ENCODE results near the gene WEE2. TPM values are rescaled to one million over a fixed set of nuclear protein-coding genes. Genes with fewer than 3 reads are reported as not detected.

The WEE2 gene
- total RNA-seq (under 1 TPM in 1 of 10 donors, not detected in 9; 0.12 TPM), polyA plus RNA-seq (not detected)
- long read RNA-seq, donor 1 = 0 reads
- long read RNA-seq, donor 2, partial matches to known transcripts = 0 of 1 reads
- long read RNA-seq, donor 2, other reads (novel, unspliced or antisense) = 1 of 1 reads
- long read RNA-seq, donor 3 = 0 reads

- Histone ChIP-seq H3K27ac (no peak within 1 kb of the TSS), H3K9me3 (no peaks in the 10 kb centered on the region), H3K4me1 (peaks cover 0 to under 1% (median 0%) of the 10 kb centered on the region in 9 donors), H3K36me3 (peaks cover 0 to 10% (median 0%) of the 10 kb centered on the region in 9 donors), H3K27me3 (no peaks in the 10 kb centered on the region), H3K4me3 (no peak within 1 kb of the TSS)
- intact Hi-C loops (cut with DNase I) = no loop called here
- 88 to 92% methylated on average over 6 of the region's 6 CpGs for WGBS, 2 donors
- TF ChIP-seq CTCF (IDR thresholded peaks at IDR 0.05) = no peak
- DNase-seq (no peak), ATAC-seq (no peak)
Measured at GRCh38 chr7:141708351-141708750, at the start of gene WEE2. TSS of gene WEE2 (plus strand) at chr7:141708353. CDS start at chr7:141708759, 406 bp downstream.

- no peak overlapping the region for H3K4me3 ChIP-seq
- ATAC-seq (no peak), DNase-seq (no peak)
- intact Hi-C loops (cut with DNase I) = loop anchor here in 4 of 10 donors (5.0 to 10.0 kb wide), 3 partner anchors 75 to 845 kb away; partner anchors contain the start of gene SSBP1 (in 3 of the 4)
- no peaks in the 10 kb centered on the region for H3K27me3 ChIP-seq
- no peaks in the 10 kb centered on the region for H3K9me3 ChIP-seq
- peaks cover 0 to 52% (median 7%) of the 10 kb centered on the region in 9 donors for H3K4me1 ChIP-seq
- peaks cover 0 to 96% (median 32%) of the 10 kb centered on the region in 9 donors for H3K36me3 ChIP-seq
- TF ChIP-seq CTCF (IDR thresholded peaks at IDR 0.05) = no peak
- peak overlapping the region in 1 of 10 donors; percentile 70 for H3K27ac ChIP-seq
- WGBS, 2 donors = 85 to 87% methylated on average over 6 of the region's 6 CpGs
Measured at GRCh38 chr7:141659501-141659900, 48.7 kb upstream of the WEE2 start.

GRCh38 chr7:141660259-141660658, 47.9 kb upstream of the WEE2 start:
- Histone ChIP-seq H3K4me3 (no peak overlapping the region), H3K4me1 (peaks cover 0 to 48% (median 1%) of the 10 kb centered on the region in 9 donors), H3K27me3 (no peaks in the 10 kb centered on the region), H3K27ac (peak overlapping the region in 1 of 10 donors; percentile 75), H3K9me3 (no peaks in the 10 kb centered on the region), H3K36me3 (peaks cover 0 to 100% (median 33%) of the 10 kb centered on the region in 9 donors)
- DNase-seq = no peak
- TF ChIP-seq CTCF (IDR thresholded peaks at IDR 0.05) = no peak
- WGBS, 2 donors = 80 to 86% methylated on average over 4 of the region's 4 CpGs
- intact Hi-C loops (cut with DNase I) = loop anchor here in 1 of 10 donors (10.0 kb wide), 1 partner anchor 75 kb away; the partner anchor contains the start of gene SSBP1
- ATAC-seq = peak; percentile 28 to 82 (median 62)

- H3K36me3 ChIP-seq = peaks cover 0 to 92% (median 25%) of the 10 kb centered on the region in 9 donors
- ATAC-seq (peak in 6 of 8 donors; percentile 25 to 39 (median 32)), DNase-seq (no peak)
- intact Hi-C loops (cut with DNase I) = loop anchor here in 1 of 10 donors (10.0 kb wide), 1 partner anchor 72 kb away; the partner anchor contains the start of gene SSBP1
- H3K4me1 ChIP-seq = peaks cover 0 to 48% (median 0%) of the 10 kb centered on the region in 9 donors
- no peak overlapping the region for H3K4me3 ChIP-seq
- WGBS, 2 donors = 57 to 65% methylated on average over 6 of the region's 6 CpGs
- H3K27me3 ChIP-seq = no peaks in the 10 kb centered on the region
- H3K27ac ChIP-seq = peak overlapping the region in 2 of 10 donors; percentile 25 to 75
- no peak for TF ChIP-seq CTCF (IDR thresholded peaks at IDR 0.05)
- no peaks in the 10 kb centered on the region for H3K9me3 ChIP-seq
Measured at GRCh38 chr7:141663081-141663849, 44.9 kb upstream of the WEE2 start.

All from heart right ventricle (tissue), 16 donors.